HL-60 (cell line): ENCODE data around the gene ASB18.

Experiments
- GABPA ChIP-seq: IDR thresholded peaks from 2 replicates; pipeline ENCODE4 v1.6.1; 2012; ENCODE audit warnings: low read depth
- POLR2AphosphoS5 ChIP-seq: IDR thresholded peaks from 2 replicates; pipeline ENCODE4 v1.6.1; 2012; ENCODE audit warnings: low read depth
- SPI1 ChIP-seq: IDR thresholded peaks from 2 replicates; pipeline ENCODE4 v1.6.1; 2012; ENCODE audit warnings: low read depth, mild to moderate bottlenecking, borderline replicate concordance
- TF ChIP-seq, protein P1 (sequence below): IDR thresholded peaks from one replicate; pipeline ENCODE4 v1.5.1; 2011; ENCODE audit warnings: low read length, control low read depth, inconsistent platforms; ENCODE audit not compliant: insufficient read depth
- TF ChIP-seq, protein P2 (sequence below): IDR thresholded peaks from 2 replicates; pipeline ENCODE4 v1.6.1; 2012; ENCODE audit warnings: low read depth; ENCODE audit not compliant: insufficient replicate concordance

DNA sequence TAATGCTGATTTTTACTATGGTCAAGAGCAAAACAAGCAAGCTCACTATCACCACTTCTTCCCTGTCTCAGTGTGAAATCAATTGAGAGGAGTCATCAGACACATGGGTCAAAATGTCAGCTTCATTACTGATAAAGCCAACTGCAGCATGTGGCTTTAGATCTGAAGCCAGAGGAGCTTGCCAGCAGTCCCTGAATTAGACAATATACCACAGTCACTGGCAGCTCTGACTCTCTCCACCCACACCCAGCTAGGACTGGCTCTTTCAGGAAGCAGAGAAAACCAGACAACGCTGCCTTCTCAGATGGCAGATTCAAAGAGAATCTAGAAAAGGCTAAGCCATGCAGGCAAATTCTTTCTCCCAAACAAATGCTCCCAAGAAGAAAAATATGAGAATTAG lies 20.0 kb upstream of the ASB18 start:
- no peak for TF ChIP-seq GABPA
- TF ChIP-seq, protein P1, sequence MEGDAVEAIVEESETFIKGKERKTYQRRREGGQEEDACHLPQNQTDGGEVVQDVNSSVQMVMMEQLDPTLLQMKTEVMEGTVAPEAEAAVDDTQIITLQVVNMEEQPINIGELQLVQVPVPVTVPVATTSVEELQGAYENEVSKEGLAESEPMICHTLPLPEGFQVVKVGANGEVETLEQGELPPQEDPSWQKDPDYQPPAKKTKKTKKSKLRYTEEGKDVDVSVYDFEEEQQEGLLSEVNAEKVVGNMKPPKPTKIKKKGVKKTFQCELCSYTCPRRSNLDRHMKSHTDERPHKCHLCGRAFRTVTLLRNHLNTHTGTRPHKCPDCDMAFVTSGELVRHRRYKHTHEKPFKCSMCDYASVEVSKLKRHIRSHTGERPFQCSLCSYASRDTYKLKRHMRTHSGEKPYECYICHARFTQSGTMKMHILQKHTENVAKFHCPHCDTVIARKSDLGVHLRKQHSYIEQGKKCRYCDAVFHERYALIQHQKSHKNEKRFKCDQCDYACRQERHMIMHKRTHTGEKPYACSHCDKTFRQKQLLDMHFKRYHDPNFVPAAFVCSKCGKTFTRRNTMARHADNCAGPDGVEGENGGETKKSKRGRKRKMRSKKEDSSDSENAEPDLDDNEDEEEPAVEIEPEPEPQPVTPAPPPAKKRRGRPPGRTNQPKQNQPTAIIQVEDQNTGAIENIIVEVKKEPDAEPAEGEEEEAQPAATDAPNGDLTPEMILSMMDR, result no peak
- no peak for TF ChIP-seq SPI1
- no peak for TF ChIP-seq POLR2AphosphoS5
- TF ChIP-seq, protein P2, sequence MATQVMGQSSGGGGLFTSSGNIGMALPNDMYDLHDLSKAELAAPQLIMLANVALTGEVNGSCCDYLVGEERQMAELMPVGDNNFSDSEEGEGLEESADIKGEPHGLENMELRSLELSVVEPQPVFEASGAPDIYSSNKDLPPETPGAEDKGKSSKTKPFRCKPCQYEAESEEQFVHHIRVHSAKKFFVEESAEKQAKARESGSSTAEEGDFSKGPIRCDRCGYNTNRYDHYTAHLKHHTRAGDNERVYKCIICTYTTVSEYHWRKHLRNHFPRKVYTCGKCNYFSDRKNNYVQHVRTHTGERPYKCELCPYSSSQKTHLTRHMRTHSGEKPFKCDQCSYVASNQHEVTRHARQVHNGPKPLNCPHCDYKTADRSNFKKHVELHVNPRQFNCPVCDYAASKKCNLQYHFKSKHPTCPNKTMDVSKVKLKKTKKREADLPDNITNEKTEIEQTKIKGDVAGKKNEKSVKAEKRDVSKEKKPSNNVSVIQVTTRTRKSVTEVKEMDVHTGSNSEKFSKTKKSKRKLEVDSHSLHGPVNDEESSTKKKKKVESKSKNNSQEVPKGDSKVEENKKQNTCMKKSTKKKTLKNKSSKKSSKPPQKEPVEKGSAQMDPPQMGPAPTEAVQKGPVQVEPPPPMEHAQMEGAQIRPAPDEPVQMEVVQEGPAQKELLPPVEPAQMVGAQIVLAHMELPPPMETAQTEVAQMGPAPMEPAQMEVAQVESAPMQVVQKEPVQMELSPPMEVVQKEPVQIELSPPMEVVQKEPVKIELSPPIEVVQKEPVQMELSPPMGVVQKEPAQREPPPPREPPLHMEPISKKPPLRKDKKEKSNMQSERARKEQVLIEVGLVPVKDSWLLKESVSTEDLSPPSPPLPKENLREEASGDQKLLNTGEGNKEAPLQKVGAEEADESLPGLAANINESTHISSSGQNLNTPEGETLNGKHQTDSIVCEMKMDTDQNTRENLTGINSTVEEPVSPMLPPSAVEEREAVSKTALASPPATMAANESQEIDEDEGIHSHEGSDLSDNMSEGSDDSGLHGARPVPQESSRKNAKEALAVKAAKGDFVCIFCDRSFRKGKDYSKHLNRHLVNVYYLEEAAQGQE, result no peak
